CD4-positive, alpha-beta T cell treated with Interleukin-12 subunit alpha and Interleukin-12 subunit beta, for 1 hour (primary cell): Measurements from ENCODE around the gene NIFK.
"Not testable (repeated sequence)": the region's sequence is repeated elsewhere in the genome, so short reads cannot be mapped to it uniquely, and the experiment has no call there.

ENCODE experiments used
- DNase-seq: peaks from one replicate; pipeline ENCODE4 v3.0.0-alpha.2; 2020

NIFK gene

GRCh38 chr2:121731366-121731765 lies 5.3 kb downstream of the NIFK start:
- DNase-seq: no peak

- no peak for DNase-seq
These were observed 8.7 kb downstream of the NIFK start for GRCh38 chr2:121727950-121728349.

DNA sequence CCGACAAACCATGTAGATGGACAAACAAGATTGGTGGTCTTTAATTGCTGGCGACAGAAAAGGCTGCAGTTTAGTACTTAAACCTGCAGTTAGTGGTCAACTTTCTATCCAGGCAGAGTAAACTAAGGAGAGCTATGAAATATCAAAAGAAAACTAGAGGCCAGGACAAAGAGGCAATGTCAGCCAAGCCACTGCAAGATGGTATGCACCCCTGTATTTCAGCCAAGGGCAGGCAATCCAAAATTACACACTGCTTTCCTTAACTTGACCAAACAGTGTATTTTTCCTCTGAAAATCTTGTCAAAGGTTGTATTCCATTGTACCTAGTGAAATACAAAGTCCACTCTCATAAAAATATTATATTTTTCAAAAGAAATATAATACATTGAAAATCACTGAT lies 9.3 kb downstream of the NIFK start:
- DNase-seq: no peak

DNA sequence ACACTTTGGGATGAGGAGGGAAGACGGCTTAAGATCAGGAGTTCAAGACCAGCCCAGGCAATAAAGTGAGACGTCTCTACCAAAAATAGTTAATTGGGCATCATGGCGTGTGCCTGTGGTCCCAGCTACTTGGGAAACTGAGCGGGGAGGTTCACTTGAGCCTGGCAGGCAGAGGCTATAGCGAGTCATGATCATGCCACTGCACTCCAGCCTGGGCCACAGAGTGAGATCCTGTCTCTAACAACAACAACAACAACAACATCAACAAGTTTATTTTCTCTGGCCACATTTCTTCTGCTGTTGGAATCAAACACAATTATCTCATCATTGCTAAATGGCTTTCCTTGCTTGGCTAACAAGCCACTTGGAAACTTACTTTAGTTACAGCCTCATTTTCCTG lies 13.4 kb downstream of the NIFK start:
- DNase-seq: no peak

- no peak for DNase-seq
These were observed 14.2 kb downstream of the NIFK start for GRCh38 chr2:121722479-121722878.

DNA sequence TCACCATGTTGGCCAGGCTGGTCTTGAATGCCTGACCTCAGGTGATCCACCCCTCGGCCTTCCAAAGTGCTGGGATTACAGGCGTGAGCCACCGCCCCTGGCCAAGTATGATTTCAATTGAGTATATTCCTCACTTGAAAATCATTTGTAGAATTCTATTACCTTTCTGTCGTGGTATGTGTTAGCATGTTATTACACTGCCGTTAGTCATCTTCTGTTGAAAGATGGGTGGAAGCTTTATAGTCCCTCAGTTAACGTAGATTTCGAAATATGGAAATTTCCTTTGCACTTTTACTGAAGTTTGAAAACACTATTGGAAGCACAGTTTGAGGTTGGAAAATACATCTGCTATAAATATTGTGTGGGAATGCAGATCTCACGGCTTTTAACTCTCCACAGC lies 14.7 kb downstream of the NIFK start:
- no peak for DNase-seq

DNA sequence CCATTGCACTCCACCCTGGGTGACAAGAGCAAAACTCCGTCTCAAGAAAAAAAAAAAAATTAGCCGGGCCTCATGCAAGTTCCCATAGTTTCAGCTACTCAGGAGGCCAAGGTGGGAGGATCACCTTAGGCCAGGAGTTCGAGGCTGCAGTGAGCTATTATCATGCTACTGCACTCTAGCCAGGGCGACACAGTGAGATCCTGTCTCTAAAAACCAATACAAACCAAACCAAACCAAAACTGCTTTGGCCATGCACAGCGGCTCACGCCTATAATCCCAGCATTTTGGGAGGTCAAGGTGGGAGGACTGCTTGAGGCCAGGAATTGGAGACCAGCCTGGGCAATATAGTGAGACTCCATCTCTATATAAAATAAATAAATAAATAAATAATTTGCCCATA lies 19.1 kb downstream of the NIFK start:
- DNase-seq: no peak

DNA sequence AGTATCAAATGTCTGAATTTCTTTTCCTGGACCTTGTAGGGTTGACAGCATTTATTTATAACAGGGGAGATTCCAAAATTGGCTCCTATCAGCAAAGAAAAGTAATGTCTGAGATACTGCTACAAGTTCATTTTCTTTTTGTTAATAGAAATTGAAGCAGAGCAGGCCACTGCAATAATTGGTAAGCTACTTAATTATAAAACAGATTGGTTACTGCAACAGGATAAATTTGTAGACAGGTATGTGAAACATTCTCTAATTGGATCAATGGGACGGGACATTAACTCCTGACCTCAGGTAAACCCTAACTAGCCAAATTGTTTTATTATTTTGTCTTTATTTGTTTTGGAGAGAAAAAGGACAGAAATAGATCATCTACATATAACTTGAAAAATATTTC lies 20.5 kb downstream of the NIFK start:
- DNase-seq: no peak

DNA sequence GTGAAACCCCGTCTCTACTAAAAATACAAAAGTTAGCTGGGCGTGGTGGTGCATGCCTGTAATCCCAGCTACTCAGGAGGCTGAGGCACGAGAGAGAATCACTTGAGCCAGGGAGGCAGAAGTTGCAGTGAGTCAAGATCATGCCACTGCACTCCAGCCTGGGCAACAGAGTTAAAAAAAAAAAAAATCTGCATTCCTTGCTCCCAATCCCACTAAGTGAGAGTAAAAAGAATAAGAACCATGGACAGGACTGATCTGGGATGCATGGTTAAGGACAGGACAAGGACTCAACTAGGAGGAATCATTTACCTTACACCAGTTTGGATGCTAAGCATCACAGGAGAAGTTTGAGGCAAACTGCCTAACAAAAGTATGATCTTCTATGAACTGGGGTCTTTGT lies 25.2 kb downstream of the NIFK start:
- not testable (repeated sequence) for DNase-seq

DNA sequence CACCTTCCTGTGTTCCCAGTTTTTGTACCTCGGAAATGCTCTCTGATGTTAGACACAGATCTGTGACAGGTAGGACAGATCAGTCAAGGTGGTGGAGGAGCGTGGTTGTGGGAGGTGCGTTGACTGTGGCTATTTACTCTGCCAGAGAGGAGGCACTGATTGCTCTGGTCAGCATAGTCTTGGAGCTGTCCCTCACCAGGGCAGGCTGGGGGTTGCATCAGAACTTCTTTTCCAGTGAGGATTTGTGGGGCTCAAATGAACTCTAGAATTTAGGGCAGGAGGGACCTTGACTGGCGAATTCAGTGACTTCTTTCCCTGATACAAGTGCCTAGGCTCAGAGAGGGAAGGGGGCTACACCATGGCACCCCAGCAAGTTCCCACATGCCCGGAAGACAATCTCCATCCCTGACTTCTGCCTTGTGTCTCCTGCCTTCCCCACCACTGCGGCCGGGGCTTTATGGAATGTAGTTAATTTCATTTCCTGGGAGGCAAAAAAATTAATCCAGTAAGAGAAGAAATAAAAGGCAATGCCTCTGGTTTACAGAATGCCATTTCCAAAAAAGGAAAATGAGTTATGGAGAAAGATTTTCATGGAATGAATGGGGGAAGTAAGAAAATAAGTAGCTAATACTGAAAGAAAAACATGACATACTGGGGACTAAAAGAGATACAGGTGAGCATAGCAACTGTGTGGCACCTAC lies 26.1 kb downstream of the NIFK start:
- DNase-seq: no peak

GRCh38 chr2:121709776-121710469 lies 26.8 kb downstream of the NIFK start:
- no peak for DNase-seq

DNA sequence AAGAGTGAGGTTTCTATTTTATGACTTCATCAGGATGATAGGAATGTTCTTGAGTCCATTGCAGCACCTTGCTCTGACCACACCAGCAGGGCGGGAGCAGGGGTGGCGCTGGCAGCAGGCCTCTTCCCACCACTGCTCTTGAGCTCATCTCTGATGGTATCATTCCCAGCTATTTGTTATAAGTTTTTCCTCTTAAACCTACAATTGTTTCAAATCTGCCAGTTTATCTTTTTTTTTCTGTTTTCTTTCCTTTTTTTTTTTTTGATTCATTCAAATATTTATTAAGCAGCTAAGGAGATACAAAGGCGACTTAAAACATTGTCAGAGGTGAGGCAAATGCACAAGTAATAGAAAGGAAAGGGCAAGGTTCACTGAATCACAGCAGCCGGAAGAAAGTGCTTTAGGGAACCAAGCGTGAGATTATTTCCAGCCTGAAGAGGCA lies 28.7 kb downstream of the NIFK start:
- no peak for DNase-seq

- no peak for DNase-seq
These were observed 29.2 kb downstream of the NIFK start for GRCh38 chr2:121707344-121707919.

DNA sequence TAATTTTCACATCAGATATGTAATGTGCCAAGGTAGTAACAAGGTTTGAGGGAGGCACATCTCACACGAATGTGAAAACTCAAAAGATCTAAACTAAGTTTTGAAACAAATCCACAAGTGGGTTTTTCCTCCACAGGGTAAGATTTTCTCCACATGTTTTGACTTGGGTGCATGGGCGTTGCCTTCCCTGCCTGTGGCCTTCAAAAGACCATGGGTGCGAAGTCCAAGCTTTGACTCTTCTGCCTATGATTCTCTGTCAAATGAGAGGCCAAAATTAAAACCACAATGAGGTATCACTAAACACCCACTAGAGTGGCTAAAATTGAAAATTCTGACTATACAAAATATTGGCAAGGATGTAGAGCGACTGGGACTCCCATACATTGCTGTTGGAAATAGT lies 30.7 kb downstream of the NIFK start:
- DNase-seq: no peak

DNA sequence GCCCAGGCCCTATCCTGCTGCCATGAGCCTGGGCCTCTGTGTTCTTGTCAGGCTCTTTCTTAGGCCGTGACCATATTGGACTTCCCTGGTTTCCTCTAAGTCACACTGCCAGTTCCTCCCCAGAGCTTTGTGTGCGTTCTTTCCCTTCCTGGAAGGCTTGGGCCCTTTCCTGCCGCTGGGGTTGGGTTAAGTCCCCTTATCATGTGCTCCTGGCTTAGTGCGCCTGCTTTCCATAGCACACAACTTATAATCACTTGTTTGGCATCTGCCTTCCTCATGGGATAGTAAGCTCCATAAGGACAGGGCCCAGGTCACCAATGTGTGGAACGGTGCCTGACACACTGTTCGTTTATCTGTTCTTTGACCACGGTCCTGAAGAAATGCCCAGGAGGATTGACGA lies 31.3 kb downstream of the NIFK start:
- no peak for DNase-seq

DNA sequence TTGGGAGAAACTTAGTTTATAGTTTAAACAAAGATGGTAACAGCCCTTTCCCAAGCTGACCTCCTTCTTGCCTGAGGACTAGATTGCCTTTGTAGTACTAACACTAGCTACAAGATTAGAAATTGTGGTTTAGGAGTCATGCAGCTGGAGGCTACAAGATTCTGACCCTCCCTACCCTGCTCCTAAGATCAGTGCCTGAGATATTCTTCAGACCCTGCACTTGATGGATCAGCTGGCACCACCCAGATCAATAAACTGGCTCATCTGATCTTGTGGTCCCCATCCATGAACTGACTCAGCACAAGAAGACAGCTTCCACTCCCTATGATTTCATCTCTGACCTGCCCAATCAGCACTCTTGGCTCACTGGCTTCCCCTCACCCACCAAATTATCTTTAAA lies 34.9 kb downstream of the NIFK start:
- DNase-seq: not testable (repeated sequence)

- peak; percentile 84 for DNase-seq
These were observed 37.0 kb downstream of the NIFK start for GRCh38 chr2:121699421-121700333.

DNA sequence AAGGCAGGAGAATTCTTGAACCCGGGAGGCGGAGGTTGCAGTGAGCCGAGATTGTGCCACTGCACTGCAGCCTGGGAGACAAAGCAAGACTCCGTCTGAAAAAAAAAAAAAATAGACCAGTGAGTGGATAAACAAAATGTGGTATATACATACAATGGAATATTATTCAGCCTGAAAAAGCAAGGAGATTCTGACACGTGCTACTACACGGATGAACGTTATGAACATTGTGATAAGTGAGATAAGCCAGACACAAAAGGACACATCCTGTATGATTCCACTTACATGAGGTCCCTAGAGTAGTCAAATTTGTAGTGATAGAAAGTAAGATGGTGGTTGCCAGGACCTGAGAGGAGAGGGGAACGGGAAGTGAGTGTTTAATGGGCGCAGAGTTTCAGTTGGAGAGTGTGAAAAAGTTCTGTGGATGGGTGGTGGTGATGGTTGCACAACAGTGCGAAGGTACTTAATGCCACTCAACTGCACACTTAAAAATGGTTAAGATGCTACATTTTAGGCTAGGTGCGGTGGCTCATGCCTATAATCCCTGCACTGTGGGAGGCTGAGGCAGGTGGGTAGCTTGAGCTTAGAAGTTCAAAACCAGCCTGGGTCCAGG lies 38.3 kb downstream of the NIFK start:
- no peak for DNase-seq

- no peak for DNase-seq
These were observed 39.5 kb downstream of the NIFK start for GRCh38 chr2:121697108-121697631.

DNA sequence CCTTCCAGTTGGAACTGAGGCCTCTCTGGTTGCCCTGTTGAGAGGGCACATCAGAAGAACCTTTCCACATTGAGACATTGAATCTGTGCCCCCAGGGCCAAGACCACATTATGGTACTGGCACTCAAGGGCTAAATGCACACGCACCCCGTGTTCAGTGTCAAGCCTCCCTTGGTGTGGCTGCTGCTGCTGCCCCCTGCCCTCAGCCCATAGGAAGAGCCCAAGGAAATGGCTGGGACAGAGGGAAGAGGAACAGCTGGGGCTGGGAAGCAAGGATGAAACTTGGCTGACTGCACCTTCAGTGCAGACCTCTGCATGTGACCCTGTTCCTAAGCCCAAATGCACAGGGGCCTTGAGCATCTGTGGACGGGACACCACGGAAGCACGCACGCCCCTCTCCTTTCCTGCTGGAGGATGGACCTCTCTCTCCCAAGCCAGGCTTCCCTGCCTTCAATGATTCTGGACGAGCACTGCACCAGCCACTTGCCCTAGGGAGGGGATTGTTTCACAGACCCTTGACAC lies 40.2 kb downstream of the NIFK start:
- DNase-seq: no peak

GRCh38 chr2:121695171-121695451 lies 41.6 kb downstream of the NIFK start:
- DNase-seq: no peak

GRCh38 chr2:121694398-121695170 lies 42.1 kb downstream of the NIFK start:
- no peak for DNase-seq
